GM21737 (cell line): ENCODE results near the gene CENPP.

Experiments
- ATAC-seq: cut with Tn5 transposase; IDR thresholded peaks from one replicate; pipeline ENCODE4 v1.9.1; 2021; ENCODE audit warnings: mild to moderate bottlenecking, moderate library complexity; ENCODE audit not compliant: unreplicated experiment

CENPP gene

DNA sequence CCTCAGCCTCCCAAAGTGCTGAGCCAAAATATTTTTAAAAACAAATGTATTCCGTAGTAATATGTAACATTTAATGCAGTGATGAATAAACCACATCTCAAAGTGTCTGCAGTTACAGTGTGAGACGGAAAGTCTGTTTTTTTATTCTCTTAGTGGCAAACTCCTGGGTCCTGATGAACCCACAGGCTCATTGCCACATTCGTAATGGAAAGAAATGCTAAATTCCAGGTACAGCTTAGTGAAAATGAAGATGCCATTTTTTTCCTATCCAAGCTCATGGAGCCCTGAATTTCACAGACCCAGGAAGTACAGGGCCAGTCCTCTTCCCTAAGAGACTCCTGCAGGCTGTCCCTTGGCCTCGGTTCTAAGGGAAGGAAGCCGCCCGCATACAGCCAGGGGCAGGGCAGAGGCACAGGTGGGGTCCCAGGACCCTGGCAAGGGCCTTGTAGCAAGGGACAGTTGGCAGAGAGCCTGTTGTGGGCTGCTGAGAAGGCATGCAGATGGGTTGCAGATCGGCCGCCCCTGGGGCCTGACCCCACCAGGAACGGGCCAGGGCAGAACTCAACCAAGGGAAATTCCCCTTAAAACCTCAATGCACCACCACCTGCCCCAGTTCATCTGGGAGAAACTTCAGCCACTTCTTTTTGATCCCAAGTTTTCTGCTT, 308.0 kb downstream of the CENPP start:
- no peak for ATAC-seq

DNA sequence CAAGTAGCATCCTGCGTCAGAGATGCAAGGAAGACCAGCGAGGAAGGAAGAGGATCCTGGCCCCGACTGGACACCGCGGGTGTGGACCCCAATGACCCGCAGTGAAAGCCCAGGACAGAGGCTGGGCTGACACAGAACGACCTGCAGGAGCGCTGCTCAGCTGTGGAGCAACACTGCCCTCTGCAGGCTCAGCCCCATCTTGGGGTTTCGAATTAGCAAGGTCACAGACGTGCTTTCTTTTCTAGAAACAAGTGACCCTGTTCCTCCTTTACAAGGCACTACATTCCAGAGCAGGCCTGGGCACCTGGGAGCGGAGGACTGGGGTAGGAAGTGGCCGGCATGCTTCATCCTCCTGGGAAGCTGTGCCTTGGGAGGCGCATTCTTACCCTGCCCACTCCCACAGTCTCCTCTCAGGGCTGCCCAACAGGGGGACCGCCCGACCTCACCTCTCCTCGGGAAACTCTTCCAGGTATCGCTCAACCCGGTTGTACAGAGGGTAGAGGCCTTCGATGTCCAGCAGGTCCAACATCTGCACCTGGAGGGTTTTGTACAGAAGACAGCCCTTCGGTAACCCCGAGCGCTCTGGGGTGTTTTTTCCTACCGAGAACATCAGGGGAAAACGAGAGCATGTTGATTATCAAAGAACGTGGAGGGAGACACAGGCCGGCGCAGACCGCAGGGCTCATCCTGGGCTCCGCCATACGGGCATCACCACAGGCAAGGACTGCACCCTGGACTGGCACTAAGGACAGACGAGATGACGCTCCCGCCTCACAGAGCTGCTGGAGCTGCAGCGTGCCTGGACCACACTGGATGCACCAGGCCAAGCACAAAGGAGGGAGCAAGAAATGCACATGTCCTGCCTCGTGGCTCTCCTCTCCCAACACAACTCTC, 309.2 kb downstream of the CENPP start:
- no peak for ATAC-seq

DNA sequence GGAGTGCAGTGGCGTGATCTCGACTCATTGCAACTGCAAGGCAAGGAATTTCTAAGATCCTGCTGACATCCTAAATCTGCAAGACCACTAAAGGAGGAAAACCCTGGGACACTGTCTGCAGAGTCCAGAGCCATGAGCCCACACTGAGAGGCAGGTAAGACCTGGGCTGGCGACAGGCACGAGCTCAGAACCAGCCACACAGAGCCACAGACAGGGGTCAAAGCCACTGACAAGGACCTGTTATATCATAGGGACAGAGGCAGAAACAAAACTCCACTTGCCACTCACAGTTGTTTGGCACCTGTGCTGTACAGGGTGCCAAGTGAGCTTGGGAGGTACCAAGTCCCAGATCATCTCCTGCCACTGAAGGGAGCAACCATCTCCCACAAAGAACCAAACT, 310.0 kb downstream of the CENPP start:
- no peak for ATAC-seq

DNA sequence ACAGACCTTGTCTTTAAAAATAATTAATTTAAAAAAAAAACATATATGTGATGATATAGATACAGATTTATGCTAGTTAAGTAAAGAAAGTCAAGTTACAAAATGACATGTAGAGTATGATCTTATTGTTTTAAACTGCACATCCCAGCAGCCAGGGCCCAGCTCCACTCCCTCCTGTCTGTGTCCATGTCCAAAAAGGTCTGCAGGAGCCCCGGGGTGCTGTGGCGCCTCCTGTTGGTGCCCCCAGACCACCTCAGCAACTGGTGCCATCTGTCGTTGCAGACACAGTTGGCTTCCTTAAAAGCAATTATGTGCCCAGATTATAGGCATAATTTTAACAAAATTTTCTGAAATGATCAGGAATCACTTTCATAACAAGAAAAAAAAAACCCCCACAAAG, 310.9 kb downstream of the CENPP start:
- no peak for ATAC-seq

DNA sequence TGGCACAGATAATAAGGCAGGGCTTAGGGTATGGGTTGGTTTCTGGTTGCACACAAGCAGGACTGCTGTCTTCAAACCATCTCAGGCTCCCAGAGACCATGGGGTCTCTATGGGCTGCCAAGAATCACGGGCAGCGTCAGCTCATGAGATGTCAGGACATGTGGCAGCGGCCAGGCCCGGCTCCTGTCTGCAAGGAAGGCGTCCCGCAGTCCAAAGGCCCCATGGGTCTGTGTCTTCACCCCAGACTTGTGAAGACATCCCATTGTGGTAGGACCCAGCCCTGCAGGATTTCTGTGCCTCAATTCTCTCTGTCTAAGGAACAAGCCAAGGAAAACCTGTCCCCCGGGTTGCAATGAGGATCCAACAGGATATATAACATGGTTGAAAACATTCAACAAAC, 311.6 kb downstream of the CENPP start:
- ATAC-seq: no peak

DNA sequence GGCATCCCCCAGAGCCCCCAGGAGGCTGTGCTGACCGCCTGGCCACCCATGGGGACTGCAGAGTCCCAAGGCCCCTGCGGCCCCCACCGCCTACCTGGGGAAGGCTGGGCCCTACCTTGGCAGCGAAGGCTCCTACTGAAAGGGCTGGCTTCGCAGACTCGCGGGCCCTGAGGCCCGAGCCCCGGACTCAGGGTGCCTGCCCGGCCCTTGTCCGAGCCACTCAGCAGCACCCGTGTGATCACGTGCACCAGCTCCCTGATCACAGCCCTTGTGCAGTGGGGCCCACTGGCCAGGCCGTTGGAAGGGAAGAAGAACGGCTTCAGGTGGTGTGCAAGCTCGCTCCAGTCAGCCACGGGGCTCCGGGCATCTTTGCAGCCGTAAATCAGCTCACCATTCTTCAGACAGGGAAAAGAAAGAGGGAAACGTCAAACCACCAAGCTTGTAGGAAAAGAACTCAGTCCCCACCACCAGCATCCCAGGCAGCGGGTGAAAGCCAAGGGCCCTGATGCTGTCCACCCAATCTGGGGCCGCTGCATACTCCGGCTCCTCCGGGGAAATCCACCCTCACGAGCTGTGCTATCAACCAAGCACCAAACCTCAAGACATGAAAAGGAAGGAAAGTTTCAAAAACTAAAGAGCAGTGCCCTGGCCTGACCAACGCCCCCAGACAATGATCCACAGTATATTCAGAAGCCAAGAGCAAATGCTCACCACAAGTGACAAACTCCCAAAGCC, 312.3 kb downstream of the CENPP start:
- no peak for ATAC-seq

DNA sequence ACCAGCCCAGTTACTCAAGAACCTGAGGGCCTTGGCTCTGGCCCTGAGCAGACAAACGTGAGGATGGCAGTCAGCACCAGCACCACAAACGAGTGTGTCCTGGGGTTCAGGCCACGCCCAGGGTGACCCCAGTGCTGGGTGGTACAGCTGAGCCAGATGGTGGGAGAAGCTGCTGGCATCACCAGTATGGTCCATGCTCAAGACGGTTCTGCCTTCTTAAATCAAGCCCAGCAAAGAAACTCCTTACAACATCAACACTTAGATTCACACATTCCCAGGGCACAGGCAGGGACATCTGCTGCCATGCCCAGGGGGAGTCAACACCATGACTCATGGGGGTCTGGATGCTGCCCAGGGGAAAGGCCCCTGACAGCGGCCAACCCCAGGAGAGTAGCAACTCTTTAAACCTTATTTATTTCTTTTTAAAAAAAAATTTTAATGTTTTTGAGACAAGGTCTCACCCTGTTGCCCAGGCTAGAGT, 312.9 kb downstream of the CENPP start:
- no peak for ATAC-seq

DNA sequence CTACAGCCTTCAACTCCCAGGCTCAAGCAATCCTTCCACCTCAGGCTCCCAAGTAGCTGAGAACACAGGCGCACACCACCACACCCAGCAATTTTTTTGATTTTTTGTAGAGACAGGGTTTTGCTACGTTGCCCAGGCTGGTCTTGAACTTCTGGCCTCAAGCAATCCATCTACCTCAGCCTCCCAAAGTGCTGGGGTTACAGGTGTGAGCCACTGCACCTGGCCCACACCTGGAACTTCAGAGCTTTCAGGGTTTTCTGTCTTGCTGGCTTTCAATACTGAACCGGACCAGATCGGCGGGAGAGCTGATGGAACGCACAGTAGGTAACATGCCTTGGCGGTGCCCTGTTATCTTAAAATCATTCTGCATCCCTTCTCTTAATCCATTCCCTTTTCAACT, 313.4 kb downstream of the CENPP start:
- no peak for ATAC-seq

DNA sequence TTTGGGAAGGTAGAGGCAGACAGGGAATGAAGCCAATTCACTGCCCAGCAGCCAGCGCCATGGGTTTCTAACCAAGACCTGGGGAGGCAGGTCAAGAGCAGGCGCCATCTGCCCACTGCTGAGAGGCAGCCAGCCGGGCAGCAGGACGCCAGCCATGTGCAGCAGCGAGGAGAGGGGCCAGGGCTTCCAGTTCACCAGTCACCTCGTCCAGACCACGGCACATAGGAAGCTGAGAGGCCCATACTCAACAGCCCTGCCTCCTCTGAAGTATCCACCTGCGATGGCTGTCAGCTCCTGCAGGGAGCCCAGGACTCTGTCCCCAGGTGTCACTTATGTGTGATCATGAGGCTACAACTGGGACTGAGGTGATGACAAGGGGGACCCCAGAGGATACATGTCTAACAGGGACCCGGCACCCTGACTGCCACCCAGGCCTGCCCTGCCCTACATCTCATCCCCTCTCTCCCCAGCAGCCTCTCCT, 314.1 kb downstream of the CENPP start:
- ATAC-seq: no peak

DNA sequence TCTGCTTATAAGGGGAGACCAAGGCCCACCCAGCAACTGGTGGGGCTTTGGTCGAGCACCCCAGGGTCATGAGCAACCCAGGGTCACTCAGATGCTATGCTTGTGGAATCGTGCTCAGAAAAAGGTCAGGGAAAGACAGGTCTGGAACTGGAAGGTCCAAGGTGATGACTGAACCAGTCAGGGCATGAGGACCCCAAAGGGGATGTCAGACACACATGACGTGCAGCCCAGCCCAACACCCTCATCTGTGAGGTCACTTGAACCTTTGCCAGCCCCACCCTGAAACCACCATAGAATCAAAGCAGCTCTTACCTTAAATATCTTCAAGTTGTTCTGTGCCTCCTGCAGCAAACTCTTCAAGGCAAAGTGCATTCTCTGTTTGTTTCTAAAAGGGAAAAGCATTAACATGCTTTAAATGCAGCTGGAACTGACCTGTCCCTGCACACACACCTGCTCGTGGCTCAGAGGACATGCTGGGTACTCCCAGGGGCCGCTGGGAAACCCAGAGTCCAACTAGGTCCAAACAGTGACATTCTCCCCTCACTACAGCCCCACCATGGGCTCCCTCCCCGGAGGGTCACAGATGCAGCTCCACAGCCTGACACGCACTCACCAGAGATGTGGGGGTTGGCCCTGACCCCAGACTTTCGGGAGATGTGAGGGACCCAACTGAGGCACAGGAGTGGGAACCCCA, 314.8 kb downstream of the CENPP start:
- ATAC-seq: no peak

DNA sequence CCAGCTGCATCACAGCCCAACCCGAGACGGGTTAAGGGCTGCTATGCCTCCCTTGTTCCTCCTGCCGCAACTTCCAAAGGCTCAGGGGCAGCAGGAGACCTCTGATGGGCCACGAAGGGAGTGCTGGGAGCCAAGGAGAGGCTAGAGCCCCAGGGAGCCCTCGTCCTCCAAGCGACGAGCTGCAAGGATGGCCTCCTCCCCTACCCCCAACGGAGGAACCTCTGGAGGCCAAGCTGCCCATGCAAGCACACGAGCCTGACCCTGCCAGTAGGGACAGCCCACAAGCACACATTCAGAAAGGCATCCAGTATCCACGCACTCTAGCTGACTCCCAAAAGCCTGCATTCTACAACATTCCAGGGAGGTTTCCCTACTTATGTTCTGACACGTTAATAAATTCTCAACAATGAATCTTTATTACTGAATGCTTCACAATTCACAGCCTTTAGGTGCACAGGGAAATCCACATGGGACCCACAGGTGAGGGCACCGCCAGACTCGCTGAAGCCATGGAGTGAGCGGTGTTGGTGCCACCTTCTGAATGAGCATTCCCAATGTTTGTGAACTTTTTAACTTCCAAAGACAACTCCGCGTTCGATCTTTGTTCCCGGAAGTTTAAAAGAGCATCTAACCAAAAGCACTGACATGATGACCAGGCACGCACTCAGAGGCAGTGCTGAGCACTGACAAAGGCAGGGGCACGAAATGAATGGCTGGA, 315.5 kb downstream of the CENPP start:
- no peak for ATAC-seq

DNA sequence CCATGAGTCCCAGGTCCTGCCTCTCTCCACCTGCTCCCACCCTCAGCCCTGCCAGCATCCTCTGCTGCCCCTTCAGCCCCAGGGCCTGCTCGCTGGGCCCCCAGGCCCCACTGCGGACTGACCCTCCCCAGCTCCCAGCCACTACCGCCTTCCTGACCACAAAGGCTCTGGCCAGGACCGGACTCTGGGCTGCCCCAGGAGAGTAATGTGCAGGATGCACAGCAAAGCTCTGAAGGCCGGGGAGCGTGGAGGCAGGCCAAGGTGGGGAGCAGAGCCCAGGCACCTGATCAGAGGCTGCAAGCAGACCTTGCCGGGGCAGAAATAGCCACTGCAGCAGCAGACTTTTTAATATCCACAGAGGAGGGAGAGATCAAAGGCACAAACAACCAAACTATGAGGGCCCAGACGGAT, 316.3 kb downstream of the CENPP start:
- no peak for ATAC-seq

DNA sequence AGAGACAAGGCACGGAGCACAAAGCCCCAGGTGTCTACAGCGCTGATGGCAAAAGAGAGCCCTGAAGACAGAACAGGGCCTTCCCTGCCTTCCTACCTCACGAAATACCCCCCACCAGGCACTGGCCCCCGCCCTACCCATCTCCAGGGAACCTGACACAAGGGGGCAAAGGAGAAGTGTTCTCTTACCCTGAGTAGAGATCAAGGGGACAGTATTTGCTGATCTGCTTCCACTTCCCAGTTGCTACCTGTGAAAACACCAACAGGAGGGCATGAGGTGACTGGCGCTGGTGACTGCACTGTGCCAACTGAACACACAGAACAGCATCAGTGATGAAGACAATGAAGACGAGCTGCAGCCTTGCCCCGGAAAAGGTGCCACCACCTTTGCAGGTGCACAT, 316.8 kb downstream of the CENPP start:
- ATAC-seq: no peak

DNA sequence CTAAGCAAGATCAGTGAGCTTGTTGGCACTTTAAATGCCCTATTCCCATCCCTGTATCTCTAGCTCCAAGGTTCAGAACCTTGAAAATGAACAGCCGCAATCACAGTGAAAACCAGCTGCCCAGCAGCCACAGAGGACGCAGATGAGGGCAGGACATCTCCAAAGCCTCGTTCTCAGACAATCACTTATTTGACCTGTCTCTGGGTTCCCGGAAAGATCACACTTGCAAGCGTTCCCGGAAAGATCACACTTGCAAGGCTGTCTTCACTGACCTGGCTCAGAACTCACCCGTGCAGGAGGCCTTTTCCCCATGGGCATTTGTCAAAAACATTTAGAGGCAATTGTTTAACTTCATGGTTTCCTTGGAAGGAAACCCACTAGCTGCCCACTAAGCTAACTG, 318.5 kb downstream of the CENPP start:
- no peak for ATAC-seq

DNA sequence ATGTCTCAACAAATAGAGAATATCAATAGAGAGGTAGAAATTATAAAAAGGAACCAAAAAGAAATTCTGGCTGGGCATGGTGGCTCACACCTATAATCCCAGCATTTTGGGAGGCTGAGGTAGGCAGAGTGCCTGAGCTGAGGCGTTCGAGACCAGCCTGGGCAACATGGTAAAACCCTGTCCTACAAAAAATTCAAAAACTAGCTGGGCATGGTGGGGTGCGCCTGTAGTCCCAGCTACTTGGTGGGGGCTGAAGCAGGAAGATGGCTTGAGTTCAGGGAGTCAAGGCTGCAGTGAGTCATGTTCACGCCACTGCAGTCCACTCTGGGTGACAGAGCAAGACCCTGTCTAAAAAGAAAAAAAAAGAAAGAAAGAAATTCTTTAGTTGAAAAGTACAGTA, 319.3 kb downstream of the CENPP start:
- no peak for ATAC-seq

DNA sequence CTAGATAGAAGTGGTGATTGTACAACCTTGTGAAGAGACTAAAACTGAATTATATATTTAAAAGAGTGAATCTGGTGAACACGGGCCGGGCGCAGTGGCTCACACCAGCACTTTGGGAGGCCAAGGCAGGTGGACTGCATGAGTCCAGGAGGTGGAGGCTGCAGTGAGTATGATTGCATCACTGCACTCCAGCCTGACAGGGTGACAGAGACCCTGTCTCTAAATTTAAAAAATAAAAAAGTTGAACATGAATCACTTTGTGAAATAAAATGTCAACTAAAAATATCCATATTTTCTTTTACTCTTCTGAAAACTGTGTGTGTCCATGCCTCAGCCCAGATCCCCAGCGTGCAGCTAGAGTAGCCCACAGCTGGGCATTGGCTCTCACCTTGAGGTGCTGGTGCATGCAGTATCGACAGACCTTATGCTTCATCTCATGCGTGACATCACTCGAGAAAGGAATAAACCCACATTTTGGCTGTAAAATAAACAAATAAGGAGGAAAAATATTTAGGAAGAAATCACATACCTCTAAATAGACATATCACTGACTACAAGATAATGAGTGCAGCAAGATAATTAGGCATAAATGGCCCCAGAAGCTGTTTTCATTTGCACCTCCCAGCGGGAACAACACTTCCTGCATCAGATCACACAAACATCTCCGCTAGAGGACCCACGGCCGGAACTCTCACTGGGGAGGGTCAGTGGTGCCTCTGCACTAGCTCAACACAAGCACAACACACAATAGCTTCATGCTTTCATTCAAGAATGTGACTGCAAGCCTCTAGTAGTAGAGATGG, 322.1 kb downstream of the CENPP start:
- no peak for ATAC-seq

DNA sequence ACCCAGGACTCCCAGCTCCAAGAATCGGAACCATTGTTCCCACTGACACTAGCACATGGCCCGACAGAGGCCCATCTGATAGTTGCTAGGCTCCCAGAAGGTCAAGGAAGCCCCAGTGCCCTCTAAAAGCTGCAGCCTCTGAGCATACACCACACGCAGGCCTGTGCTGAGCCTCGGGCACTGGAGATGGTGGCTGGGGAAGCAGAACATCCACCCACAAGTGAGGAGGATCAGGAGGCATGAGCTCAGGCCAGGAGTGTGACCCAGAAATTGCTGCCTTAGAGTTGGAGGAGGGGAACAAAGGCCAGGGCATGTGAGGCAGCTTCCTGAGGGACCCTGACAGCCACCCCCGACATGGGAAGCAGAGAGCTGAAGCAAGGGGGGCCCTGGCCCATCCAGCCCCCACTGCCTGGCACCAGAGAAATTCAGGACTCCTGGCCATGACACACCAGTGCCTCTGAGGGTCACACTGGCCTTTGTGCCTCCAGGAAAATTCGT, 322.8 kb downstream of the CENPP start:
- ATAC-seq: no peak

DNA sequence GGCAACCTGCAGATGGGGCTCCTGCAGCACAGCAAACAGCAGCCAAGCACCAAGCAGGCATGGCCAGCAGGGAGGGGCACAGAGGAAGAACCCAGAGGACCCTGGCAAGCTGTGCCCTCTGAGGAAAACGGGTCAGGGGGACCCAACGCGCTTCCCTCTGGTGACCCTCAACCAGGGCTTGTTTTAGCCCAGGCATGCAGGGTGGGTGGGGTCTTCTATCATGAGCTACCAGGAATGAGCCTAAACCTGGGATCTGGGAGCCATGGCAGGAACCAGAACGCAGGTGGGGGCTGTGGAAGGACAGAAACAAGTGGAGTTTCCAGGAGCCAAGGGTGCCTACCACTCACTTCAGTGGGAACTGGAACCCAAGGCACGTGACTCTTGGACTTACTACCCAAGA, 323.3 kb downstream of the CENPP start:
- ATAC-seq: no peak

DNA sequence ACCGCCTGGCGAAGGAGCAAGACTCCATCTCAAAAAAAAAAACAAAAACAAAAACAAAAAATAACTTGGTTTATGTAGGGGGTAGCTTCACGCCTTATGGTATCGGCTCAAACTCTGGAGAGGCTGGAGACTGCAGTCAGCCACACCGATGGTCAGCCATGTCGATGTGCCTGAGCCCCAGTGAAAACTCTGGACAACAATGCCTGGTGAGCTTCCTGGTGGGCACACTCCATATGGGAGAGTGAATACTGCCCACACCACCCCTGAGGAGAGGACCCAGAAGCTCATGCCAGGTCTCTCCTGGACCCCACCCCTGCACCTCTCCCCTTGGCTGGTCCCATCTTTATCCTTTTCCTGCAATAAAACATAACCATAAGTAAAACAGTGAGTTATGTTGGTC, 324.5 kb downstream of the CENPP start:
- no peak for ATAC-seq
